Right lobe of liver (tissue), 6 donors: ENCODE results near the gene PPP1R14C. TPM values are rescaled to one million over a fixed set of nuclear protein-coding genes. Genes with fewer than 3 reads are reported as not detected.

Source experiments
- ATAC-seq, 4 donors: fragments of 200-7000 bp; cut with Tn5 transposase; one replicate each; pipeline ENCODE4 v1.9.1; 2020; ENCODE audit warnings: mild to moderate bottlenecking in 4 of 4, moderate library complexity in 4 of 4
- DNase-seq, 3 donors: peaks; one replicate each; pipeline ENCODE4 v3.0.0-alpha.2; 2020
- H3K27ac ChIP-seq, 3 donors: fragments of 200-600 bp; one replicate each; pipeline ENCODE4 v1.8.0; 2022
- H3K27me3 ChIP-seq, 2 donors: fragments of 200-600 bp; one replicate each; pipeline ENCODE4 v1.8.0; 2022
- H3K36me3 ChIP-seq, 4 donors: fragments of 200-600 bp; sonication (generic) in 1 of 4; one replicate each; pipeline versions ENCODE4 v1.5.1 to v1.8.0; 2017 to 2022; ENCODE audit warnings: control low read depth in 1 of 4
- H3K4me1 ChIP-seq, 4 donors: fragments of 200-600 bp; sonication (generic) in 1 of 4; one replicate each; pipeline versions ENCODE4 v1.5.1 to v1.8.0; 2017 to 2022; ENCODE audit warnings: control low read depth in 1 of 4
- H3K4me3 ChIP-seq, 3 donors: fragments of 200-600 bp; one replicate each; pipeline ENCODE4 v1.8.0; 2022
- H3K9me3 ChIP-seq, 4 donors: fragments of 200-600 bp; sonication (generic) in 1 of 4; one replicate each; pipeline versions ENCODE4 v1.5.1 to v1.8.0; 2017 to 2022; ENCODE audit warnings: control low read depth in 1 of 4
- CTCF ChIP-seq, 4 donors: fragments of 200-600 bp in 3 of 4; fragments of 450-650 bp in 1 of 4; IDR thresholded peaks; one replicate each; pipeline versions ENCODE4 v1.5.1 to v1.8.0; 2016 to 2022; ENCODE audit warnings: antibody characterized with exemption in 4 of 4, mild to moderate bottlenecking in 2 of 4
- POLR2A ChIP-seq: fragments of 450-650 bp; IDR thresholded peaks from one replicate; pipeline ENCODE4 v1.6.1; 2017; ENCODE audit warnings: antibody characterized with exemption, mild to moderate bottlenecking
- WGBS: methylation state at CpG from one replicate; pipeline ENCODE4 v1.1.6; 2018; ENCODE audit warnings: low coverage, low lambda C conversion rate; ENCODE audit not compliant: insufficient coverage; ENCODE audit errors: missing lambda C conversion rate; 5-methylcytosine and 5-hydroxymethylcytosine counted together
- intact Hi-C, 2 donors: fragments of 100-400 bp; cut with DNase I; formaldehyde crosslinking; loops; one replicate each; pipeline versions ENCODE4 v1.11.2 to v1.14.1; 2022
- total RNA-seq, 6 experiments: library from RNA; depleted of rRNA in 2 of 6; stranded (reverse); fragments of >200 nt in 2 of 6; fragmentation: NEBNext Ultra II Directional in 3 of 6; extraction: Animal tissue kit (Norgen Biotek cat#: 25700) in 3 of 6; gene quantifications; one replicate each; pipeline versions ENCODE4 v1.1.0 to v1.2.4, GENCODE V29; 2016 to 2023
- donor health status: DM: no; HTN: yes; CAD: no.
- donor health status: DM: no; HTN: no; CAD: no.
- donor health status: DM: no; HTN: no; CAD: no.
- donor health status: DM: no; HTN: yes; CAD: no.
- donor health status: DM: no; HTN: yes; CAD: no.

Gene PPP1R14C
- total RNA-seq, 6 experiments from 2014 or later, result not detected

DNA sequence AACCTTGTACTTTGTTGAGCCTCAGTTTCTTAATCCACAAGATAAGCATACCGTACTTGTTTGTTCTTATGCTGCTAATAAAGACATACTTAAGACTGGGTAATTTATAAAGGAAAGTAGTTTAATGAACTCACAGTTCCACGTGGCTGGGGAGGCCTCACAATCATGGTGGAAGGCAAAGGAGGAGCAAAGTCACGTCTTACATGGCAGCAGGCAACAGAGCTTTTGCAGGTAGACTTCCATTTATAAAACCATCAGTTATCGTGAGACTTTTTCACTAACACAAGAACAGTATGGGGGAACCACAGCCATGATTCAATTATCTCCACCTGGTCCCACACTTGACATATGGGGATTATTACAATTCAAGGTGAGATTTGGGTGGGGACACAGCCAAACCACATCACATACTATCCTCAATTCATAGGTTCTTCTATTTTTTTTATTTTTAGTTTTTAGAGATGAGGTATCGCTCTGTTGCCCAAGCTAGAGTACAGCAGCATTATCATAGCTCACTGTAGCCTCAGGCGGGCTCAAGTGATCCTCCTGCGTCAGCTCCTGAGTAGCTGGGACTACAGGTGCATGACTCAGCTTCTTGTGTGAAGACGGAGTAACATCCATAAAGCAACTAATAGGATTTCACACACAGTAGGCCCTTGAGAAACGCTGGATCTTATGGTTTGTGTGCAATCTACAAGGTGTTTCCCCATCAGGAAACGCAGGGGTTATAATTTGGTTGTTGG lies 149.3 kb downstream of the PPP1R14C start:
- Histone ChIP-seq H3K9me3 (no peaks in the 10 kb centered on the region), H3K27ac (no peak overlapping the region), H3K36me3 (no peaks in the 10 kb centered on the region), H3K4me1 (no peaks in the 10 kb centered on the region), H3K27me3 (no peaks in the 10 kb centered on the region), H3K4me3 (no peak overlapping the region)
- DNase-seq, result no peak
- intact Hi-C loops, result no loop called here
- 68% methylated on average over 8 of the region's 10 CpGs for WGBS
- ATAC-seq, result no peak
- no peak for TF ChIP-seq CTCF (IDR thresholded peaks at IDR 0.05)
- TF ChIP-seq POLR2A, result no peak

DNA sequence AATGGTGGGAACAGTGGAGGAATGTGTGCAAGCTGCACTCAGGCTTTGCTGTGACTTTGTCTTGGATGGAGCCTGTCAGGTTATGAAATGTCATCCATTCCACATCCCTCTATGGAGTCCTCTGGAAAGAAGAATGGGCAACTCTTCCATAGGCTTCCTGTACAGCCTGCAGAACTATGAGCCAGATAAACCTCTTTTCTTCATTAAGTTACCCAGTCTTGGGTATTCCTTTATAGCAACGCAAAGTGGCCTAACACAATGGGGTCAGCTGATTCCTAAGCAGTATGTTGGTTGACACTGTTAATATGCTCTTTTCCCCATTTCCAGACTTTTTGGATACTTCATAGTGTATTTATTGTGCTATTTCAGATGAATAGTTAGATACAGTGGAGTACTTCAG lies 150.2 kb downstream of the PPP1R14C start:
- H3K4me1 ChIP-seq, result no peaks in the 10 kb centered on the region
- H3K4me3 ChIP-seq, result no peak overlapping the region
- no peak overlapping the region for H3K27ac ChIP-seq
- ATAC-seq (no peak), DNase-seq (no peak)
- H3K36me3 ChIP-seq, result no peaks in the 10 kb centered on the region
- no peaks in the 10 kb centered on the region for H3K27me3 ChIP-seq
- 100% methylated on average over 1 of the region's 1 CpG for WGBS
- H3K9me3 ChIP-seq, result no peaks in the 10 kb centered on the region
- intact Hi-C loops, result no loop called here
- TF ChIP-seq POLR2A, result no peak
- no peak for TF ChIP-seq CTCF (IDR thresholded peaks at IDR 0.05)

- DNase-seq (no peak), ATAC-seq (peak in 3 of 4 donors; percentile 52 to 80 (median 66))
- no peak for TF ChIP-seq CTCF (IDR thresholded peaks at IDR 0.05)
- TF ChIP-seq POLR2A, result no peak
- Histone ChIP-seq H3K4me3 (no peak overlapping the region), H3K27me3 (no peaks in the 10 kb centered on the region), H3K36me3 (no peaks in the 10 kb centered on the region), H3K27ac (no peak overlapping the region), H3K9me3 (no peaks in the 10 kb centered on the region), H3K4me1 (no peaks in the 10 kb centered on the region)
- intact Hi-C loops, result no loop called here
- 41% methylated on average over 2 of the region's 2 CpGs for WGBS
Observed at GRCh38 chr6:150293423-150294173, 150.8 kb downstream of the PPP1R14C start.

DNA sequence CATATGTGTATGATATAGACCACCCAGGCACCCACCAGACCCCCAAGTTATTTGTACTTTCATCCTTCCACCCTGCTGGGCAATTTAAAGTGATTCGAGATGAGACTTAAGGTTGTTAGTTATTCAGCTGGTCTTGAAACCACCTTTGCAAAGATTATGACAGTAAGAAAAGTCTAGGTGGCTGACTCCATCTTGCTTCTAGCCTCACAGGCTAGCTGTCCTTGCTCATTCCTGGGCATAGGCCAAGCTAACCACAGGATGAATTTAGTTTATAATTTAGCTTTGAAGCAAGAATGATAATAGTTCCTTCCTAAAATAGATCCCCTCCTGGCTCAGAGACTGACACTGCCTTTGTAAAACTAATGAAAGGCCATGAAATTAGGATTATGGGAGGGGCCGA lies 154.0 kb downstream of the PPP1R14C start:
- no peak overlapping the region for H3K4me3 ChIP-seq
- WGBS, result 80% methylated on average over 2 of the region's 2 CpGs
- no peaks in the 10 kb centered on the region for H3K27me3 ChIP-seq
- no peaks in the 10 kb centered on the region for H3K36me3 ChIP-seq
- H3K27ac ChIP-seq, result no peak overlapping the region
- intact Hi-C loops, result no loop called here
- no peak for TF ChIP-seq POLR2A
- no peak for TF ChIP-seq CTCF (IDR thresholded peaks at IDR 0.05)
- DNase-seq (no peak), ATAC-seq (no peak)
- no peaks in the 10 kb centered on the region for H3K4me1 ChIP-seq
- H3K9me3 ChIP-seq, result no peaks in the 10 kb centered on the region
